Endodermal cell (in vitro differentiated cells): ENCODE results near the gene FUOM. TPM values are rescaled to one million over a fixed set of nuclear protein-coding genes. Genes with fewer than 3 reads are reported as not detected.

Experiments used
- DNase-seq: peaks from one replicate; pipeline ENCODE4 v3.0.0-alpha.2; 2017
- H3K27ac ChIP-seq: 2 replicates; pipeline ENCODE4 v1.5.1; 2013; ENCODE audit warnings: mild to moderate bottlenecking, low read depth, low read length, moderate library complexity
- H3K27me3 ChIP-seq: 2 replicates; pipeline ENCODE4 v1.6.1; 2013; ENCODE audit warnings: mild to moderate bottlenecking, low read length, moderate library complexity; ENCODE audit not compliant: insufficient read depth, control insufficient read depth, poor library complexity, severe bottlenecking
- H3K36me3 ChIP-seq: 2 replicates; pipeline ENCODE4 v1.7.0; 2013; ENCODE audit warnings: mild to moderate bottlenecking, low read length, moderate library complexity; ENCODE audit not compliant: control insufficient read depth, insufficient read depth
- H3K4me1 ChIP-seq: one replicate; pipeline ENCODE4 v1.7.0; 2013; ENCODE audit warnings: low read length; ENCODE audit not compliant: control insufficient read depth, insufficient read depth
- H3K4me3 ChIP-seq: 2 replicates; pipeline ENCODE4 v1.5.1; 2013; ENCODE audit warnings: mild to moderate bottlenecking, low read length, moderate library complexity
- H3K9ac ChIP-seq: 2 replicates; pipeline ENCODE4 v1.6.1; 2013; ENCODE audit warnings: mild to moderate bottlenecking, low read length, moderate library complexity; ENCODE audit not compliant: poor library complexity, severe bottlenecking; ENCODE audit errors: extremely low read depth
- H3K9me3 ChIP-seq: 2 replicates; pipeline ENCODE4 v1.6.1; 2013; ENCODE audit warnings: mild to moderate bottlenecking, low read length, moderate library complexity; ENCODE audit not compliant: control insufficient read depth
- H3K27ac Mint-ChIP-seq: 2 replicates; pipeline ENCODE4 v1.8.0; 2020; ENCODE audit warnings: mixed read lengths
- H3K27me3 Mint-ChIP-seq: 2 replicates; pipeline ENCODE4 v1.8.0; 2021; ENCODE audit warnings: mild to moderate bottlenecking, mixed read lengths; ENCODE audit not compliant: insufficient read depth
- H3K36me3 Mint-ChIP-seq: 2 replicates; pipeline ENCODE4 v1.8.0; 2020; ENCODE audit warnings: low read depth, mixed read lengths
- H3K4me1 Mint-ChIP-seq: 2 replicates; pipeline ENCODE4 v1.8.0; 2020; ENCODE audit warnings: mixed read lengths
- H3K4me3 Mint-ChIP-seq: 2 replicates; pipeline ENCODE4 v1.8.0; 2020; ENCODE audit warnings: mild to moderate bottlenecking, moderate library complexity, mixed read lengths
- H3K9me3 Mint-ChIP-seq: 2 replicates; pipeline ENCODE4 v1.8.0; 2020; ENCODE audit warnings: mild to moderate bottlenecking, mixed read lengths
- WGBS, 2 experiments: methylation state at CpG; one replicate each; pipeline versions ENCODE4 v1.1.5 to v1.1.7; 2013; ENCODE audit warnings: missing lambda C conversion rate in 2 of 2, mixed read lengths in 1 of 2; ENCODE audit not compliant: insufficient coverage in 1 of 2, insufficient read length in 1 of 2; 5-methylcytosine and 5-hydroxymethylcytosine counted together
- total RNA-seq, 2 donors: library from RNA; stranded (reverse); fragmentation: NEBNext Ultra II Directional in 1 of 2; extraction: Animal tissue kit (Norgen Biotek cat#: 25700) in 1 of 2; gene quantifications; 2 replicates in 1 of 2; 3 replicates in 1 of 2; pipeline ENCODE4 v1.2.1, GENCODE V29; 2021
- TF ChIP-seq, protein P1 (sequence below): fragments of 200-600 bp; sonication (generic); conservative IDR thresholded peaks from 2 replicates; pipeline ENCODE4 v1.5.0; 2021; ENCODE audit warnings: antibody characterized with exemption, mild to moderate bottlenecking

The FUOM gene
- total RNA-seq, 2 donors from 2014 or later: 81.0 to 83.9 TPM

DNA sequence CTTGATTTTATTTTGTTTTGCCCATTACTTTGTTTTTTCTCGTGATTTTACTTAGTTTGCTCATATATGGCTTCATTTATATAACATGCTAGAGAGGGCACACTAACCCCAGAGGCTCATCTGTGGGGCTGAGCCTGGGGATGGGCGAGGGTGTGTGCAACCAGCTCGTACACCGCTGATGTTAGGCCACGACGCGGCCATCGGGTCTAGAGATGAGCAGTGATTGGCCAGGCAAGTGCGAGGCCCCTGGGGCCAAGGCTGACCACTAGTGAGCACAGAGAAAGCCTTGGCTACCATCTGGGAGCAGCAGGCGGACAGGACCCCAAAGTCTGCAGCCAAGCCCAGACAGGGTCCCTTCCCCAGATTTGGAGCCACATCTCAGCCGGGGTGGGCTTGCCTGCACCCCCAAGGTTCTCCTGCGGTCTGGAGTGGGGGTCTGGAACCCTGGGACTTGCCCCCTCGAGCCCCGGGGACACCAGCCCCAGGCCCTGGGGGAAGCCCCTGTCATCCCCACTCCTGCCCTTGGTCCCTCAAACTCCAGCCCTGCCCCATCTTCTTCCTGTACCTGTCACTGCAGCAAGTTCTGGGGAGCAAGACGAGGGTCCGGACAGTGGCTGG, 3.7 kb downstream of the FUOM start:
- no peak overlapping the region for H3K9ac ChIP-seq
- H3K9me3 Mint-ChIP-seq: no peaks in the 10 kb centered on the region
- H3K4me3 Mint-ChIP-seq: no peak overlapping the region
- peaks cover 14% of the 10 kb centered on the region for H3K36me3 ChIP-seq
- peaks cover 1% of the 10 kb centered on the region for H3K27me3 Mint-ChIP-seq
- peaks cover 8% of the 10 kb centered on the region for H3K4me1 ChIP-seq
- 88 to 94% methylated on average over 10 to 16 of the region's 16 CpGs for WGBS, 2 experiments
- H3K9me3 ChIP-seq: no peaks in the 10 kb centered on the region
- H3K27me3 ChIP-seq: no peaks in the 10 kb centered on the region
- H3K36me3 Mint-ChIP-seq: peaks cover 3% of the 10 kb centered on the region
- H3K27ac Mint-ChIP-seq: no peak overlapping the region
- H3K4me1 Mint-ChIP-seq: peaks cover 5% of the 10 kb centered on the region
- no peak overlapping the region for H3K4me3 ChIP-seq
- no peak overlapping the region for H3K27ac ChIP-seq
- DNase-seq: no peak
- TF ChIP-seq, protein P1, sequence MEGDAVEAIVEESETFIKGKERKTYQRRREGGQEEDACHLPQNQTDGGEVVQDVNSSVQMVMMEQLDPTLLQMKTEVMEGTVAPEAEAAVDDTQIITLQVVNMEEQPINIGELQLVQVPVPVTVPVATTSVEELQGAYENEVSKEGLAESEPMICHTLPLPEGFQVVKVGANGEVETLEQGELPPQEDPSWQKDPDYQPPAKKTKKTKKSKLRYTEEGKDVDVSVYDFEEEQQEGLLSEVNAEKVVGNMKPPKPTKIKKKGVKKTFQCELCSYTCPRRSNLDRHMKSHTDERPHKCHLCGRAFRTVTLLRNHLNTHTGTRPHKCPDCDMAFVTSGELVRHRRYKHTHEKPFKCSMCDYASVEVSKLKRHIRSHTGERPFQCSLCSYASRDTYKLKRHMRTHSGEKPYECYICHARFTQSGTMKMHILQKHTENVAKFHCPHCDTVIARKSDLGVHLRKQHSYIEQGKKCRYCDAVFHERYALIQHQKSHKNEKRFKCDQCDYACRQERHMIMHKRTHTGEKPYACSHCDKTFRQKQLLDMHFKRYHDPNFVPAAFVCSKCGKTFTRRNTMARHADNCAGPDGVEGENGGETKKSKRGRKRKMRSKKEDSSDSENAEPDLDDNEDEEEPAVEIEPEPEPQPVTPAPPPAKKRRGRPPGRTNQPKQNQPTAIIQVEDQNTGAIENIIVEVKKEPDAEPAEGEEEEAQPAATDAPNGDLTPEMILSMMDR: no peak

DNA sequence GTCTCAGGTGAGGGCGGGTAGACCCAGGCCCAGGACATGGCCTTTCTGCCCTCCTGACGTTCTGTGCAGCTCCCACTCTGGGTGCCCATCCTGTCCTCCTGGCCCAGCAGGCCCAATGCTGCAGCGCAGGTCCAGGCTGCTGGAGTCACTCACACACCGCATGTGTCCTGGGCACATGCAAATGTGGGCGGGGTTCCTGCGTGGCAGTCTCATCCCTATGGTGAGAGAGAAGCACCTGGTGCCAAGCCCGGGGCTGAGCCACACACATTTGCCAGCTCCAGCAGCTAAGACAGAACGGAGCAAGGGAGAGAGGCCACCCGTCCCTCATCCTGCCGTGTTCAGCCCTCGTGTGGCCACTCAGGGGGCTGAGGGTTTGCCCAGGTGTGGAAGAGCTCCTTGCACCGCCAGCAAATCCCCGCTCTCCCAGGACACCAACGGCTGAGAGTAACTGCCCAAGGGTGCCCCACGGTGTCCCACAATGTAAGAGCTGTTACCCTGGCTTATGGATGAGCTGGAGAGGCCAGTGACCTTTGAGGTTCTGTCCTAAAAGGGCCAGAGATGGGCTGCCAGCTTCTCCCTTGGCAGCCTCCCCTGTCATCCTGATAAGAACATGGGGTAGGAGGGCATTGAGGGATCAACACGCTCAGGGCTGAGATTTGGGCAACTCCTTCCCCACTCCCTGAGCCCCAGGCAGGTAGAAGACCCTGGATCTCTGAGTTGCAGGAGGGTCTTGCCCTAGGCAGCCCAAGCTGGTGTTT, 4.4 kb downstream of the FUOM start:
- H3K4me1 Mint-ChIP-seq: peaks cover 7% of the 10 kb centered on the region
- Histone ChIP-seq H3K9me3 (no peaks in the 10 kb centered on the region), H3K9ac (no peak overlapping the region), H3K4me1 (peaks cover 8% of the 10 kb centered on the region), H3K4me3 (no peak overlapping the region), H3K36me3 (peaks cover 14% of the 10 kb centered on the region), H3K27me3 (no peaks in the 10 kb centered on the region), H3K27ac (no peak overlapping the region)
- no peak overlapping the region for H3K27ac Mint-ChIP-seq
- H3K9me3 Mint-ChIP-seq: no peaks in the 10 kb centered on the region
- TF ChIP-seq, protein P1: peak; percentile 23
- H3K4me3 Mint-ChIP-seq: no peak overlapping the region
- H3K27me3 Mint-ChIP-seq: peaks cover 2% of the 10 kb centered on the region
- H3K36me3 Mint-ChIP-seq: peaks cover 3% of the 10 kb centered on the region
- 88 to 92% methylated on average over 11 to 16 of the region's 16 CpGs for WGBS, 2 experiments
- DNase-seq: peak; percentile 61

DNA sequence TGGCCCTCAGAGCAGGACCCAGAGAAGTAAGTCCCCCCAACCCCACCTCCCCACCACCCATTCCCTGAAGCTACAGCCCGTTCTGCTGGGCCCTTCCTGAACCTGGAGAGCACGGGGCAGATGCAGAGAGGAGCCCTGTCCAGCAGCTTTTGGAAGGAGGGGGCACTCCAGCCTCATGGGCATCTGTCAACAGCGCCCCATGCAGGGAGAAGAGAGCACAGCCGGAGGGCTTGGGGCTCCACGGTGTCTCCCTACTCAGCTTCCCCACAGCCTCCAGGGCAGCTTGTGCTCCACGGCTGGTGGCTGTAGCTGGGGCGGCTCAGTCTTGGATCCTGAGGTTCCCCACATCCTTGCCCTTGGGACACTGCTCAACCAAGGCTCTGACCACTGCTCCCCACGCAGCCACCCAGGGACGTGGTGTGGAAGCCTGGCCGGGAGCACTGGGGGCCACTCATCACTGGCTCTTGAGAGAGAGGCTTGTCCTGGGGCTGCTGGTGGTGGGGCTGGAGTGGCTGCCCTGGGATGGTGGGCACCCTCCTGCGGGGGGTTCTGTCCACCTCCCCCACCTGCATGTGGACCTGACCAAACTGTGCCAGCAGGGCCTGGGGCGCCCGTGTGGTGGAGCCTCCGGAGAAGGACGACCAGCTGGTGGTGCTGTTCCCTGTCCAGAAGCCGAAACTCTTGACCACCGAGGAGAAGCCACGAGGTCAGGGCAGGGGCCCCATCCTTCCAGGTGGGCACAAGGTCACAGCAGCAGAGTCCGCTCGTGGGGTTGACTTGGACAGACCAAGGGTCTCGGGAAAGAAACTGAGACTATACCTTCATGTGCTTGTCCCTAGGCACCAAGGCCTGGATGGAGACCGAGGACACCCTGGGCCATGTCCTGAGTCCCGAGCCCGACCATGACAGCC, 6.2 kb downstream of the FUOM start:
- H3K27ac ChIP-seq: no peak overlapping the region
- DNase-seq: peak; percentile 84
- H3K9me3 ChIP-seq: no peaks in the 10 kb centered on the region
- H3K36me3 ChIP-seq: peaks cover 14% of the 10 kb centered on the region
- Mint-ChIP-seq H3K9me3 (no peaks in the 10 kb centered on the region), H3K36me3 (peaks cover 3% of the 10 kb centered on the region), H3K4me1 (peaks cover 7% of the 10 kb centered on the region), H3K27ac (no peak overlapping the region), H3K4me3 (no peak overlapping the region), H3K27me3 (peaks cover 2% of the 10 kb centered on the region)
- TF ChIP-seq, protein P1: peak; percentile 46
- no peak overlapping the region for H3K4me3 ChIP-seq
- H3K4me1 ChIP-seq: peaks cover 8% of the 10 kb centered on the region
- WGBS, 2 experiments: 75 to 78% methylated on average over 13 to 24 of the region's 24 CpGs
- H3K27me3 ChIP-seq: no peaks in the 10 kb centered on the region
- H3K9ac ChIP-seq: no peak overlapping the region
